GM18499 (cell line): ENCODE data around the gene ROBO1.
"Not testable (repeated sequence)": the region's sequence is repeated elsewhere in the genome, so short reads cannot be mapped to it uniquely, and the experiment has no call there.

Experiments
- ATAC-seq: cut with Tn5 transposase; IDR thresholded peaks from one replicate; pipeline ENCODE4 v1.9.1; 2021; ENCODE audit warnings: moderate number of reproducible peaks; ENCODE audit not compliant: insufficient read depth, unreplicated experiment

ROBO1 gene

GRCh38 chr3:79560698-79561097 lies 207.1 kb downstream of the ROBO1 start:
- ATAC-seq: no peak

- ATAC-seq: no peak
Observed at GRCh38 chr3:79558943-79559342, 208.9 kb downstream of the ROBO1 start.

GRCh38 chr3:79555655-79556054 lies 212.1 kb downstream of the ROBO1 start:
- ATAC-seq: no peak

- ATAC-seq: no peak
Observed at GRCh38 chr3:79551997-79552396, 215.8 kb downstream of the ROBO1 start.

GRCh38 chr3:79551321-79551892 lies 216.4 kb downstream of the ROBO1 start:
- no peak for ATAC-seq

GRCh38 chr3:79543218-79543982 lies 224.4 kb downstream of the ROBO1 start:
- no peak for ATAC-seq

- no peak for ATAC-seq
Observed at GRCh38 chr3:79534727-79535126, 233.1 kb downstream of the ROBO1 start.

GRCh38 chr3:79531566-79532295 lies 236.1 kb downstream of the ROBO1 start:
- no peak for ATAC-seq

GRCh38 chr3:79521221-79521848 lies 246.5 kb downstream of the ROBO1 start:
- ATAC-seq: no peak

- no peak for ATAC-seq
Observed at GRCh38 chr3:79517766-79518413, 249.9 kb downstream of the ROBO1 start.

GRCh38 chr3:79516795-79517194 lies 251.0 kb downstream of the ROBO1 start:
- no peak for ATAC-seq

- no peak for ATAC-seq
Observed at GRCh38 chr3:79515072-79515471, 252.7 kb downstream of the ROBO1 start.

GRCh38 chr3:79514069-79514468 lies 253.7 kb downstream of the ROBO1 start:
- ATAC-seq: no peak

GRCh38 chr3:79506751-79507150 lies 261.0 kb downstream of the ROBO1 start:
- no peak for ATAC-seq

- not testable (repeated sequence) for ATAC-seq
Observed at GRCh38 chr3:79502216-79502681, 265.5 kb downstream of the ROBO1 start.

- ATAC-seq: no peak
Observed at GRCh38 chr3:79497447-79498111, 270.2 kb downstream of the ROBO1 start.

GRCh38 chr3:79491029-79491641 lies 276.7 kb downstream of the ROBO1 start:
- no peak for ATAC-seq

GRCh38 chr3:79490165-79491028 lies 277.4 kb downstream of the ROBO1 start:
- no peak for ATAC-seq
